G401 (cell line): ENCODE results near the gene SNUPN. TPM values are rescaled to one million over a fixed set of nuclear protein-coding genes. Genes with fewer than 3 reads are reported as not detected.

Experiments used
- DNase-seq: peaks from one replicate; pipeline ENCODE4 v3.0.0-alpha.2; 2015; ENCODE audit warnings: low spot score
- in situ Hi-C: cut with HindIII; loops from 2 replicates; pipeline ENCODE4 v1.10.0; 2016; ENCODE audit warnings: low sequenced_read_pairs, mixed read lengths
- total RNA-seq: library from RNA; depleted of rRNA; stranded (reverse); fragments of >200 nt; shearing (Covaris generic); gene quantifications from 2 replicates; pipeline ENCODE4 v1.2.3, GENCODE V29; 2014; rRNA removed

SNUPN gene
- total RNA-seq, 1 experiment from 2014 or later: 37.4 TPM

DNA sequence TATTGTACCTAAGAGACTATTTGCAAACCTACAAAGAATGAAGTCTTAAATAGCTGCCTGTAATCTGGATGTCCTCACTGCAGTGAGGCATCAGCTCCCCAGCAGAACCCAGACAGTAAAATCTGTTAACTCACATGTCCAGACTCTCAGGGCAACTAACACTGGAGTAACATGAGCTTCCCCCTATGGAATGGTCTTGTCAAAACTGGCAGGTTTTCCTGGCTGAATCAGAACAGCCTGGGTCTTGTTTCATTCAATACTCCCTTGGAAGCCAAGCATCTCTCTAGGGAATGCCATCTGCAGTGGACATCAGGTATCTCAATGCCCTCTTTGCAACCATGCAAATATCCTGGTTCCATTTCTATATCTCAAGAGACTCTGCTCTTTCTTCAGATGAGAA is 70.8 kb downstream of the SNUPN start:
- in situ Hi-C loops: no loop called here
- no peak for DNase-seq

DNA sequence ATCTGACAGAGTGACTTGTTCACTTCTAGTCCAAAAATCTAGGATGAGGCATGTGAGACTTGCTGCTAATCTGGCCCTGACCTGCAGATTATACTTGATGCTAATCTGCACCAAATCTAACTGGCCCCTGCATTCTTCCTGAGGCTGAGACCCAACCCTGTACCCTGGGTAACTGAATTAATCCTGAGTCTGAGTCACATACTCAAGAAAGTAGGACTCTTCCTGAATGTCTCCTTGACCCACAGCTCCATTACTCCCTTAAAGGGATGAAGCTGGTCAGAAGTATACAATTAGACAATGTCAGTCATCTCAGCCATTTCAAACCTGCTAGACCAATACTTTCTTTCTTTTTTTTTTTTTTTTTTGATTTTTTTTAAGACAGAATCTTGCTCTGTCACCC is 71.9 kb downstream of the SNUPN start:
- in situ Hi-C loops: no loop called here
- no peak for DNase-seq

DNA sequence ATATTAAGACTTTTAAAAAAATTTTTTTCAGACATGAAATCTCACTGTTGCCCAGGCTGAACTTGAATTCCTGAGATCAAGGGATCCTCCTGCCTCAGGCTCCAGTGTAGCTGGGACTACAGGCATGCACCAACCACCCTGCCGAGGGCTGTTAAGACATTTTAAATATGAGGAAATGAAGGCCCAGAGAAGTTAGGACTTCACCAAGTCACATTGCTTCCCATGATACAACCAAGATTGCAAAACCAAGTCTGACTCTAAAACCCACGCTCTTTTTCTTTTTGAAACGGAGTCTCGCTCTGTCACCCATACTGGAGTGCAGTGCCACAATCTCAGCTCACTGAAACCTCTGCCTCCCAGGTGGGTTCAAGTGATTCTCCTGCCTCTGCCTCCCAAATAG is 74.4 kb downstream of the SNUPN start:
- in situ Hi-C loops: no loop called here
- no peak for DNase-seq

Other genes starting within 250 kb of the SNUPN start
- 23.3 and 44.2 TPM in 2 replicates for gene SIN3A, start 174.0 kb downstream of the SNUPN start, total RNA-seq
- 14.4 and 23.9 TPM in 2 replicates for gene PTPN9, start 46.4 kb downstream of the SNUPN start, total RNA-seq
- gene IMP3, start 14.5 kb upstream of the SNUPN start, total RNA-seq: 118 and 123 TPM in 2 replicates
- 13.9 and 15.1 TPM in 2 replicates for gene SNX33, start 22.2 kb upstream of the SNUPN start, total RNA-seq
- gene CSPG4, start 87.1 kb upstream of the SNUPN start, total RNA-seq: 32.3 and 34.4 TPM in 2 replicates
- 28.6 and 35.9 TPM in 2 replicates for gene UBE2Q2, start 217.7 kb upstream of the SNUPN start, total RNA-seq